Glutamatergic neuron (in vitro differentiated cells): Measurements from ENCODE around the gene PI4KA. TPM values are rescaled to one million over a fixed set of nuclear protein-coding genes. Genes with fewer than 3 reads are reported as not detected.
"Not testable (repeated sequence)": the region's sequence is repeated elsewhere in the genome, so short reads cannot be mapped to it uniquely, and the experiment has no call there.

Source experiments
- DNase-seq: peaks from one replicate; pipeline ENCODE4 v3.0.0; 2022
- H3K27ac Mint-ChIP-seq: one replicate; pipeline ENCODE4 v1.8.0; 2020; ENCODE audit warnings: mild to moderate bottlenecking, mixed read lengths, inconsistent platforms; ENCODE audit not compliant: unreplicated experiment
- H3K27me3 Mint-ChIP-seq: one replicate; pipeline ENCODE4 v1.8.0; 2020; ENCODE audit warnings: mild to moderate bottlenecking, moderate library complexity, mixed read lengths, inconsistent platforms; ENCODE audit not compliant: unreplicated experiment
- H3K36me3 Mint-ChIP-seq: one replicate; pipeline ENCODE4 v1.8.0; 2020; ENCODE audit warnings: mild to moderate bottlenecking, mixed read lengths, inconsistent platforms; ENCODE audit not compliant: unreplicated experiment
- H3K4me1 Mint-ChIP-seq: one replicate; pipeline ENCODE4 v1.8.0; 2020; ENCODE audit warnings: mild to moderate bottlenecking, low read depth, mixed read lengths, inconsistent platforms; ENCODE audit not compliant: unreplicated experiment
- H3K4me3 Mint-ChIP-seq: one replicate; pipeline ENCODE4 v1.8.0; 2020; ENCODE audit warnings: mild to moderate bottlenecking, mixed read lengths, inconsistent platforms; ENCODE audit not compliant: unreplicated experiment
- H3K9me3 Mint-ChIP-seq: one replicate; pipeline ENCODE4 v1.8.0; 2020; ENCODE audit warnings: mild to moderate bottlenecking, moderate library complexity, mixed read lengths, inconsistent platforms; ENCODE audit not compliant: unreplicated experiment
- total RNA-seq: library from RNA; stranded (reverse); fragmentation: NEBNext Ultra II Directional; extraction: Animal tissue kit (Norgen Biotek cat#: 25700); gene quantifications from one replicate; pipeline ENCODE4 v1.2.1, GENCODE V29; 2021; ENCODE audit not compliant: unreplicated experiment
- TF ChIP-seq, protein P1 (sequence below): fragments of 200-600 bp; sonication (generic); IDR thresholded peaks from one replicate; pipeline ENCODE4 v1.5.0; 2021; ENCODE audit not compliant: partially characterized antibody, unreplicated experiment

The PI4KA gene
- total RNA-seq, 1 donor from 2014 or later = 165 TPM

DNA sequence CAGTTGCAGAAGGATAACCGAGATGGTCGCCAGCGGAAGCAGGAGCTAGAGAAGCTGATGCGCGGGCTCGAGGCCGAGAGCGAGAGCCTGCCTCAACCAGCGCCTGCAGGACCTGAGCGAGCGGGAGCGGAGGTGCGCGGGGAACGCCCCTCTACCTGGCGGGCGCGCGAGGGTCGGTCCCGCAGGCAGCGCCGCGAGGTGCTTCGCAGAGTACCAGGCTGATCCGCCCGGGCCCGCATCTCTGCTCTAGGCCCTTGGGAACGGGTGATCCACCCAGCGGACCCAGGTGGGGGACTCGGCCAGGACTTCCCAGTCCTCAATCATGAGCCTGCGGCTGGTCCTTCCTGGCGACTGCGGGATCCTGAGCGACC lies 156.5 kb downstream of the PI4KA start:
- not testable (repeated sequence) for H3K27me3 Mint-ChIP-seq, H3K36me3 Mint-ChIP-seq, H3K9me3 Mint-ChIP-seq, H3K27ac Mint-ChIP-seq, H3K4me1 Mint-ChIP-seq, DNase-seq
- peak overlapping the region; percentile 84 for H3K4me3 Mint-ChIP-seq

DNA sequence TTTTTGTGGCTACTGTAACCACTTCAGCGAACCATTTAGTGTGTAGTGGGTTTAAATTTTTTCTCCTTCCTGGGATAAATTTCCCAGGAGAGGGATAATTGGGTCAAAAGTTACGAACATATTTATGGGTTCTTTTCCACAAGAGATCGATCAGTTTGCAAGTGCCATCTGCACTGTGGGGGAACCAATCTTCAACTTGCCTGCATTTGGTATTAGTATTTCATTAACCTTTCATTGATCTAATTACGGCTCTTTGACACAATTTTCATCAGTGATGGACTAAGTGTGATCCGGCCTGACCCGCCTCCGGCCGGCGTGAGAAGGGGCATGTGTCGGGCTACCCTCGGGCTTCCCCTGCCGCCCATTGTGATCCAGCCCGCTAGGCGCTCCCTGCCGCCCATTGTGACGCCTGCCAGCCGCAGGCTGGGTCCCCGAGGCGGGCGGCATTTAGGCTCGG lies 156.9 kb downstream of the PI4KA start:
- not testable (repeated sequence) for H3K27me3 Mint-ChIP-seq, H3K4me1 Mint-ChIP-seq, H3K9me3 Mint-ChIP-seq, H3K36me3 Mint-ChIP-seq
- DNase-seq = peak; percentile 37
- Mint-ChIP-seq H3K4me3 (peak overlapping the region; percentile 84), H3K27ac (peak overlapping the region; percentile 80)

- H3K4me1 Mint-ChIP-seq, H3K9me3 Mint-ChIP-seq, H3K27ac Mint-ChIP-seq, DNase-seq, H3K4me3 Mint-ChIP-seq, H3K36me3 Mint-ChIP-seq, H3K27me3 Mint-ChIP-seq: not testable (repeated sequence)
Observed at GRCh38 chr22:20700347-20700746, 158.3 kb downstream of the PI4KA start.

DNA sequence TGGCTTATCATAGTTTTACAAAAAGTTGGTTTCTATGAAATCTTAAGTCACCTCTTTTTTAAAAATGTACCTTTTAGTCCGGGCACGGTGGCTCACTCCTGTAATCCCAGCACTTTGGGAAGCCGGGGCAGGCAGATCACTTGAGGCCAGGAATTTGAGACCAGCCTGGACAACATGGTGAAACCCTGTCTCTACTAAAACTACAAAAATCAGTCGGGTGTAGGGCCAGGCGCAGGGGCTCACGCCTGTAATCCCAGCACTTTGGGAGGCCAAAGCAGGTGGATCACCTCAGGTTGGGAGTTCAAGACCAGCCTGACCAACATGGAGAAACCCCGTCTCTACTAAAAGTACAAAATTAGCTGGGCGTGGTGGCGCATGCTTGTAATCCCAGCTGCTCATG lies 158.8 kb downstream of the PI4KA start:
- not testable (repeated sequence) for H3K27me3 Mint-ChIP-seq, H3K27ac Mint-ChIP-seq, H3K9me3 Mint-ChIP-seq, H3K4me3 Mint-ChIP-seq, H3K4me1 Mint-ChIP-seq, H3K36me3 Mint-ChIP-seq, DNase-seq

GRCh38 chr22:20697481-20698113 lies 161.0 kb downstream of the PI4KA start:
- H3K27ac Mint-ChIP-seq, H3K4me3 Mint-ChIP-seq, H3K4me1 Mint-ChIP-seq, H3K9me3 Mint-ChIP-seq, H3K36me3 Mint-ChIP-seq, H3K27me3 Mint-ChIP-seq: not testable (repeated sequence)
- peak; percentile 49 for DNase-seq
- TF ChIP-seq, protein P1, sequence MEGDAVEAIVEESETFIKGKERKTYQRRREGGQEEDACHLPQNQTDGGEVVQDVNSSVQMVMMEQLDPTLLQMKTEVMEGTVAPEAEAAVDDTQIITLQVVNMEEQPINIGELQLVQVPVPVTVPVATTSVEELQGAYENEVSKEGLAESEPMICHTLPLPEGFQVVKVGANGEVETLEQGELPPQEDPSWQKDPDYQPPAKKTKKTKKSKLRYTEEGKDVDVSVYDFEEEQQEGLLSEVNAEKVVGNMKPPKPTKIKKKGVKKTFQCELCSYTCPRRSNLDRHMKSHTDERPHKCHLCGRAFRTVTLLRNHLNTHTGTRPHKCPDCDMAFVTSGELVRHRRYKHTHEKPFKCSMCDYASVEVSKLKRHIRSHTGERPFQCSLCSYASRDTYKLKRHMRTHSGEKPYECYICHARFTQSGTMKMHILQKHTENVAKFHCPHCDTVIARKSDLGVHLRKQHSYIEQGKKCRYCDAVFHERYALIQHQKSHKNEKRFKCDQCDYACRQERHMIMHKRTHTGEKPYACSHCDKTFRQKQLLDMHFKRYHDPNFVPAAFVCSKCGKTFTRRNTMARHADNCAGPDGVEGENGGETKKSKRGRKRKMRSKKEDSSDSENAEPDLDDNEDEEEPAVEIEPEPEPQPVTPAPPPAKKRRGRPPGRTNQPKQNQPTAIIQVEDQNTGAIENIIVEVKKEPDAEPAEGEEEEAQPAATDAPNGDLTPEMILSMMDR = peak; percentile 22

- not testable (repeated sequence) for H3K27ac Mint-ChIP-seq, DNase-seq, H3K4me1 Mint-ChIP-seq, H3K36me3 Mint-ChIP-seq, H3K4me3 Mint-ChIP-seq, H3K9me3 Mint-ChIP-seq, H3K27me3 Mint-ChIP-seq
Observed at GRCh38 chr22:20696056-20696455, 162.6 kb downstream of the PI4KA start.

- H3K27ac Mint-ChIP-seq, H3K4me1 Mint-ChIP-seq, H3K9me3 Mint-ChIP-seq, H3K4me3 Mint-ChIP-seq, DNase-seq, H3K27me3 Mint-ChIP-seq, H3K36me3 Mint-ChIP-seq: not testable (repeated sequence)
Observed at GRCh38 chr22:20695205-20695604, 163.4 kb downstream of the PI4KA start.

DNA sequence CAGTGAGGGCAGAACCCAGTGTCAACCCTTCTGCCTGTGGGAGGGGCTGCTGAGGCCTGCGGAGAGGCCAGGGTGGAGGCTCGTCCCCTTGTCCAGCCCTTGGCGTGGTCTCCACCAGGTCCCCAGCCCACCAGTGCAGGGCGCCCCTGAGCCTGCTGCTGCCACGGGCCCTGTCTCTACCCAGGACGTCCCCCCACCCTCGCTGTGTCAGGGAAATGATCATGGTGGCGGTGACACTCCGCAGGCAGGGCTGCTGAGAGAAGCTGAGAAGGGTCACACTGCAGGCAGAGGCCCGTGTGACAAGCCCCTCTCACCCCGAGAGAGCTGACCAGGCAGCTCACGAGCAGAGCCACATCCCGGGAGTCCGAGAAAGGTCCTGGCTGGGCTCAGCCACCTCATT lies 164.4 kb downstream of the PI4KA start:
- DNase-seq, H3K27me3 Mint-ChIP-seq, H3K9me3 Mint-ChIP-seq, H3K36me3 Mint-ChIP-seq, H3K4me1 Mint-ChIP-seq, H3K27ac Mint-ChIP-seq, H3K4me3 Mint-ChIP-seq: not testable (repeated sequence)

GRCh38 chr22:20692926-20693325 lies 165.7 kb downstream of the PI4KA start:
- H3K4me3 Mint-ChIP-seq, H3K27ac Mint-ChIP-seq, H3K27me3 Mint-ChIP-seq, H3K36me3 Mint-ChIP-seq, DNase-seq, H3K9me3 Mint-ChIP-seq, H3K4me1 Mint-ChIP-seq: not testable (repeated sequence)

GRCh38 chr22:20690586-20691317 lies 167.9 kb downstream of the PI4KA start:
- H3K27me3 Mint-ChIP-seq, H3K4me3 Mint-ChIP-seq, H3K9me3 Mint-ChIP-seq, H3K36me3 Mint-ChIP-seq, DNase-seq, H3K4me1 Mint-ChIP-seq, H3K27ac Mint-ChIP-seq: not testable (repeated sequence)

- H3K36me3 Mint-ChIP-seq, H3K27ac Mint-ChIP-seq, DNase-seq, H3K27me3 Mint-ChIP-seq, H3K4me1 Mint-ChIP-seq, H3K4me3 Mint-ChIP-seq, H3K9me3 Mint-ChIP-seq: not testable (repeated sequence)
Observed at GRCh38 chr22:20687356-20688172, 171.0 kb downstream of the PI4KA start.
